Suprapubic skin (tissue), 3 donors: Measurements from ENCODE around the gene ARF4.

Experiments used
- CTCF ChIP-seq, 2 donors: fragments of 200-600 bp in 1 of 2; fragments of 450-650 bp in 1 of 2; sonication (generic) in 1 of 2; IDR thresholded peaks; one replicate each; pipeline ENCODE4 v1.5.1; 2016 to 2019; ENCODE audit warnings: antibody characterized with exemption in 2 of 2, mild to moderate bottlenecking in 1 of 2, moderate library complexity in 1 of 2
- POLR2A ChIP-seq, 2 donors: fragments of 450-650 bp; IDR thresholded peaks; one replicate each; pipeline ENCODE4 v1.6.1; 2017; ENCODE audit warnings: antibody characterized with exemption in 2 of 2, mild to moderate bottlenecking in 2 of 2, moderate library complexity in 2 of 2

- TF ChIP-seq CTCF (IDR thresholded peaks at IDR 0.05) (no peak), POLR2A (IDR thresholded peaks at IDR 0.05) (no peak)
Measured at GRCh38 chr3:57557085-57557537, 40.0 kb downstream of the ARF4 start.
